H54 (cell line): ENCODE results near the gene CTCF.
"Not testable (repeated sequence)": the region's sequence is repeated elsewhere in the genome, so short reads cannot be mapped to it uniquely, and the experiment has no call there.

Source experiments
- DNase-seq: peaks from one replicate; pipeline ENCODE4 v3.0.0; 2011; ENCODE audit warnings: low spot score, mixed read lengths; ENCODE audit not compliant: insufficient read length
- FAIRE-seq: peaks from 3 replicates; lab custom pipeline; 2011; peaks lifted over from hg19 to GRCh38; lab: Jason Lieb, UNC
- POLR2A ChIP-seq: IDR thresholded peaks from 2 replicates; pipeline ENCODE4 v1.6.1; 2011; ENCODE audit warnings: low read depth, mild to moderate bottlenecking, low read length

Gene CTCF

GRCh38 chr16:67562526-67562917 lies at the start of gene CTCF:
Gene CTCF (plus strand): TSS chr16:67562526. CDS start chr16:67610833, 48,307 bp downstream.
- FAIRE-seq (no peak), DNase-seq (no peak)
- TF ChIP-seq POLR2A = peak; percentile 11; the same call in 1 of the 2 replicates

GRCh38 chr16:67513892-67514291 lies 48.4 kb upstream of the CTCF start:
- not testable (repeated sequence) for DNase-seq, FAIRE-seq

- TF ChIP-seq POLR2A = no peak
- no peak for DNase-seq
- FAIRE-seq = no peak
Measured at GRCh38 chr16:67514382-67514828, 47.9 kb upstream of the CTCF start.

GRCh38 chr16:67516296-67517154 lies 45.8 kb upstream of the CTCF start:
- FAIRE-seq (no peak), DNase-seq (no peak)
- no peak for TF ChIP-seq POLR2A

DNA sequence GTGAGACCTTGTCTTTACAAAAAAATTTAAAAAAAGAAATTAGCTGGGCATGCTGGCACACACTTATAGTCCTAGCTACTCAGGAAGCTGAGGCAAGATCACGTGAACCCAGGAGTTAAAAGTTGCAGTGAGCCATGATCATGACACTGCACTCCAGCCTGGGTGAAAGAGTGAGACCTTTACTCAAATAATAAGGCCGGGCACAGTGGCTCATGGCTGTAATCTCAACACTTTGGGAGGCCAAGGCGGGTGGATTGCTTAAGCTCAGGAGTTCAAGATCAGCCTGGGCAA lies 45.2 kb upstream of the CTCF start:
- TF ChIP-seq POLR2A = no peak
- FAIRE-seq (no peak), DNase-seq (no peak)

- no peak for FAIRE-seq
Measured at GRCh38 chr16:67517661-67518423, 44.5 kb upstream of the CTCF start.

GRCh38 chr16:67518676-67519075 lies 43.6 kb upstream of the CTCF start:
- DNase-seq (no peak), FAIRE-seq (no peak)

More at GRCh38 chr16:67517661-67518423, 44.5 kb upstream of the CTCF start:
- TF ChIP-seq POLR2A = no peak
- DNase-seq = no peak

DNA sequence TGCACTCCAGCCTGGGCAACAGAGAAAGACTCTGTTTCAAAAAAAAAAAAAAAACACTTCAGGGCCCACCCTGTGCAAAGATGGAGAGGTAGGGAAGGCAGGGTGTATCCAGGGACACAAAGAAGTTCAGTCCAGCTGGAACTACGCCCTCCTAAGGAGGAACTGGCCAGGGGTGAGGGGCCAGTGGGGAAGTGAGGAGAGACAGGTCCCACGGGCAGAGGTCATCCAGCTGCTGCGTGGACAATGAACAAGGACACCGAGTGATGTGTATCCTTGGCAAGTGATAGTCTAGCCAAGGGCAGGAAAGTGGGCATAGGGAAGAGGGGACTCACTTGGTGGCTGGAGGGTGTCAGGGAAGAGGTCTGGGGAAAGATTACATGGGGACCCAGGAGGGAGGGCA lies 43.1 kb upstream of the CTCF start:
- FAIRE-seq (no peak), DNase-seq (no peak)
- no peak for TF ChIP-seq POLR2A

More at GRCh38 chr16:67518676-67519075, 43.6 kb upstream of the CTCF start:
- no peak for TF ChIP-seq POLR2A

DNA sequence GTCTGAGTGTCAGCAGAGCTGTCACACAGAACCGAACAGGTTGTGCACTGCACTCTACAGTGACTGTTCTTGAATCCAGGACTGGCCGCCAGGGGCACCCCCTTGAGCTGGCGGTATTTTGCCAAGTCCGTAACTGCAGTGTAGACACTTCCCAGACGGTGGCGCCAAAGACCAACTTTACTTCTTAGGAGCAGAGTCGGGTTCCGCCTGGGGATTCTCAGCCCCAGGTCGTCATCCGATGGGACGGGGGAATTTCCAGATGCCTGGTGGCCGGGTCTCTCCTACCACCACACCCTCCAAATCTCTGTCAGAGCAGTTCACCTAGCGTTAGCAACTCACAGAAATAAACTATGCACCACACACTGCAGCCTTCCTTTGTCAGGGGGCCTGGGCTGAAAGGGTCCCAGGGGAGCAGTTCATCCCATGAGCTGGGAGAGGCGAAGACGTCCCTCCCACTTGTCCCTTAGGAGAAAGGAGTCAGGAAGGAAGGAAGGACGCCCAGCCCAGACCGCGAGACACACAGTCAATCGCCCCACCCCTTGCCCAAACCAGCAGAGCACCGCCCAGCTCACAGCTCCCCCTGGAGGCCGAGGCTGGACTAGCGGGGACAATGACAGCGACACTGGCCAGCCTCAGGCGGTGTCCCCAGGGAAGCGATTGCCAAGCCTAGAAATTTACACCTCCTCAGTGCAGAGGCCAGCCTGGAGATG lies 41.1 kb upstream of the CTCF start:
- DNase-seq (peak; percentile 77), FAIRE-seq (peak; percentile 61)
- 0 out of 2 replicates have a peak, but pooled peaks have one; percentile 21 for TF ChIP-seq POLR2A

DNA sequence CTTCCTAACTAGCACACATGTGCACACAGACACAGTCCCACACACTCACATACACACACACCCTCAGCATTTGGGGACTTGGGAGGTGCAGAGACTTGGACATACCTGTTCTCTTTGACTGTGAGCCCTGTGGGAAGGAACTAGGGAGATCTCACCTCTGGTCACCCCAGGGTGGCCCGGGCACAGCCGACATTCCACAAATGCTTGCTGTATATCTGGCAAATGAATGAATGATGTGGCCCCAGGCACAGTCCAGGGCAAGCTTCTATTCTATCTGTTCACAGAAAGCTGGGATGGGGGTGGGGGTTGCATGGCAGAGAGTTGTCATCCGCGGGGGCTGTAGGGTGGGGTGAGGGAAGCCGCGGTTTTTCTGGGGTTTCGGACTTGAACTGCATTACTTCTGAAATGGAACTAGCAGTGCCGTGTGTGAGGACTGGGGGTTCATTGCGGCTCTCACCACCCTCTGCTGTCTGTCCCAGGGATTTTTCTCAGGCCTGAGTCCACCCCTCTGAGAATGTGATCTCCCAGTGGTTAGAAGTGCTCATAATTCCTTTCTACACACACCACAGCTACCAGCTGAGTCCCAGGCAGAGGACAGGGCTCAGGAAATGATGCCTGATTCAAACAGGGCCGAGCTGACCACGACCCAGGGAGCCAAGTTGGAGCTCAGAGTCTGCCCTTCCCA lies 37.0 kb upstream of the CTCF start:
- no peak for FAIRE-seq
- DNase-seq = no peak
- no peak for TF ChIP-seq POLR2A

GRCh38 chr16:67526149-67526791 lies 36.1 kb upstream of the CTCF start:
- DNase-seq = no peak
- TF ChIP-seq POLR2A = no peak
- no peak for FAIRE-seq

GRCh38 chr16:67528222-67528869 lies 34.0 kb upstream of the CTCF start, which contains the start of gene RIPOR1:
Gene RIPOR1 (plus strand): TSS chr16:67528829. CDS start chr16:67538447, 9,618 bp downstream.
- DNase-seq = no peak
- FAIRE-seq = no peak
- no peak for TF ChIP-seq POLR2A
